Type B pancreatic cell (in vitro differentiated cells): ENCODE data around the gene PCDHGA9. TPM values are rescaled to one million over a fixed set of nuclear protein-coding genes. Genes with fewer than 3 reads are reported as not detected.
"Not testable (repeated sequence)": the region's sequence is repeated elsewhere in the genome, so short reads cannot be mapped to it uniquely, and the experiment has no call there.

Experiments used
- DNase-seq: peaks from one replicate; pipeline ENCODE4 v3.0.0; 2021; ENCODE audit warnings: mixed read lengths; ENCODE audit not compliant: unreplicated experiment; ENCODE audit errors: extremely low spot score
- H3K27ac Mint-ChIP-seq: 2 replicates; pipeline ENCODE4 v1.8.0; 2021; ENCODE audit warnings: mild to moderate bottlenecking, mixed read lengths
- H3K27me3 Mint-ChIP-seq: 2 replicates; pipeline ENCODE4 v1.8.0; 2021; ENCODE audit warnings: mixed read lengths
- H3K36me3 Mint-ChIP-seq: 2 replicates; pipeline ENCODE4 v1.8.0; 2021; ENCODE audit warnings: mixed read lengths
- H3K4me1 Mint-ChIP-seq: one replicate; pipeline ENCODE4 v1.8.0; 2021; ENCODE audit warnings: mixed read lengths; ENCODE audit not compliant: unreplicated experiment
- H3K4me3 Mint-ChIP-seq: 2 replicates; pipeline ENCODE4 v1.8.0; 2021; ENCODE audit warnings: mild to moderate bottlenecking, mixed read lengths
- H3K9me3 Mint-ChIP-seq: 2 replicates; pipeline ENCODE4 v1.8.0; 2021; ENCODE audit warnings: mixed read lengths
- total RNA-seq: library from RNA; stranded (reverse); gene quantifications from 2 replicates; pipeline ENCODE4 v1.2.1, GENCODE V29; 2021; ENCODE audit warnings: low replicate concordance
- TF ChIP-seq, protein P1 (sequence below): fragments of 200-600 bp; sonication (generic); conservative IDR thresholded peaks from 2 replicates; pipeline ENCODE4 v1.5.0; 2021; ENCODE audit warnings: antibody characterized with exemption, mild to moderate bottlenecking

Gene PCDHGA9
- total RNA-seq, 1 donor from 2014 or later, result 0.97 TPM

GRCh38 chr5:141430332-141431113 lies 27.9 kb downstream of the PCDHGA9 start, which contains the start of gene PCDHGA12:
TSS of gene PCDHGA12 (plus strand) at chr5:141430507. CDS start at chr5:141430760, 253 bp downstream.
- no peak for DNase-seq
- H3K9me3 Mint-ChIP-seq, result peaks cover 16% of the 10 kb centered on the region
- H3K4me1 Mint-ChIP-seq, result no peaks in the 10 kb centered on the region
- H3K27me3 Mint-ChIP-seq, result no peaks in the 10 kb centered on the region
- peaks cover 44% of the 10 kb centered on the region for H3K36me3 Mint-ChIP-seq
- H3K4me3 Mint-ChIP-seq, result no peak within 1 kb of the TSS
- TF ChIP-seq, protein P1, sequence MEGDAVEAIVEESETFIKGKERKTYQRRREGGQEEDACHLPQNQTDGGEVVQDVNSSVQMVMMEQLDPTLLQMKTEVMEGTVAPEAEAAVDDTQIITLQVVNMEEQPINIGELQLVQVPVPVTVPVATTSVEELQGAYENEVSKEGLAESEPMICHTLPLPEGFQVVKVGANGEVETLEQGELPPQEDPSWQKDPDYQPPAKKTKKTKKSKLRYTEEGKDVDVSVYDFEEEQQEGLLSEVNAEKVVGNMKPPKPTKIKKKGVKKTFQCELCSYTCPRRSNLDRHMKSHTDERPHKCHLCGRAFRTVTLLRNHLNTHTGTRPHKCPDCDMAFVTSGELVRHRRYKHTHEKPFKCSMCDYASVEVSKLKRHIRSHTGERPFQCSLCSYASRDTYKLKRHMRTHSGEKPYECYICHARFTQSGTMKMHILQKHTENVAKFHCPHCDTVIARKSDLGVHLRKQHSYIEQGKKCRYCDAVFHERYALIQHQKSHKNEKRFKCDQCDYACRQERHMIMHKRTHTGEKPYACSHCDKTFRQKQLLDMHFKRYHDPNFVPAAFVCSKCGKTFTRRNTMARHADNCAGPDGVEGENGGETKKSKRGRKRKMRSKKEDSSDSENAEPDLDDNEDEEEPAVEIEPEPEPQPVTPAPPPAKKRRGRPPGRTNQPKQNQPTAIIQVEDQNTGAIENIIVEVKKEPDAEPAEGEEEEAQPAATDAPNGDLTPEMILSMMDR, result no peak
- no peak within 1 kb of the TSS for H3K27ac Mint-ChIP-seq

GRCh38 chr5:141431286-141431685 lies 28.7 kb downstream of the PCDHGA9 start:
- H3K27me3 Mint-ChIP-seq, result no peaks in the 10 kb centered on the region
- peaks cover 40% of the 10 kb centered on the region for H3K36me3 Mint-ChIP-seq
- TF ChIP-seq, protein P1, result no peak

DNA sequence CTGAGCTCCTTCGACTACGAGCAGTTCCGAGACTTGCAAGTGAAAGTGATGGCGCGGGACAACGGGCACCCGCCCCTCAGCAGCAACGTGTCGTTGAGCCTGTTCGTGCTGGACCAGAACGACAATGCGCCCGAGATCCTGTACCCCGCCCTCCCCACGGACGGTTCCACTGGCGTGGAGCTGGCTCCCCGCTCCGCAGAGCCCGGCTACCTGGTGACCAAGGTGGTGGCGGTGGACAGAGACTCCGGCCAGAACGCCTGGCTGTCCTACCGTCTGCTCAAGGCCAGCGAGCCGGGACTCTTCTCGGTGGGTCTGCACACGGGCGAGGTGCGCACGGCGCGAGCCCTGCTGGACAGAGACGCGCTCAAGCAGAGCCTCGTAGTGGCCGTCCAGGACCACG lies 29.7 kb downstream of the PCDHGA9 start:
- peaks cover 43% of the 10 kb centered on the region for H3K36me3 Mint-ChIP-seq
- not testable (repeated sequence) for H3K4me1 Mint-ChIP-seq, H3K27ac Mint-ChIP-seq

More at GRCh38 chr5:141431286-141431685, 28.7 kb downstream of the PCDHGA9 start:
- DNase-seq, result no peak
- H3K4me1 Mint-ChIP-seq, result no peaks in the 10 kb centered on the region
- no peak overlapping the region for H3K27ac Mint-ChIP-seq
- H3K9me3 Mint-ChIP-seq, result peaks cover 19% of the 10 kb centered on the region
- no peak overlapping the region for H3K4me3 Mint-ChIP-seq

GRCh38 chr5:141432726-141433125 lies 30.1 kb downstream of the PCDHGA9 start:
- DNase-seq, H3K4me3 Mint-ChIP-seq, H3K4me1 Mint-ChIP-seq, H3K27me3 Mint-ChIP-seq, H3K27ac Mint-ChIP-seq: not testable (repeated sequence)
- Mint-ChIP-seq H3K9me3 (peaks cover 14% of the 10 kb centered on the region), H3K36me3 (peaks cover 43% of the 10 kb centered on the region)

More for the DNA sequence above, 29.7 kb downstream of the PCDHGA9 start:
- H3K4me3 Mint-ChIP-seq, H3K27me3 Mint-ChIP-seq, DNase-seq: not testable (repeated sequence)
- H3K9me3 Mint-ChIP-seq, result peaks cover 14% of the 10 kb centered on the region

DNA sequence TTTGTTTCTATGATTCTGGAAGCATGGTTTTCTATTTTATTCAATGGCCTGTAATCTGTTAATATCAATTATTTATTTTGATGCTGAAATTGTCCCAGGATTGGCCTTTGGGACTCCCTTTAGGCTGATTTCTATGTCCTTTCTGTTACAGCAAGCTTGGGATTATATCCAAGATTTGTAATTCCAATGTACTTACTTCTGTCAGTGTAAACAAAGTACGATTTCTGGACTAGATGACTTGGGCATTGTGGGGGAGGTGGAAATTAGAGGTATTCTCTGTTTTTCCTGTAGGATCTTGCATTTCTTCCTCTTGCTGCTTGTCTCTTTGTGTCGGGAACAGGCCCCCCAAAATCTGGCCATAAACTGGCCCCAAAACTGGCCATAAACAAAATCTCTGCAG lies 31.4 kb downstream of the PCDHGA9 start:
- H3K27me3 Mint-ChIP-seq, result no peaks in the 10 kb centered on the region
- no peak for DNase-seq
- no peak overlapping the region for H3K4me3 Mint-ChIP-seq
- TF ChIP-seq, protein P1, result no peak
- no peak overlapping the region for H3K27ac Mint-ChIP-seq
- no peaks in the 10 kb centered on the region for H3K4me1 Mint-ChIP-seq
- peaks cover 37% of the 10 kb centered on the region for H3K36me3 Mint-ChIP-seq
- H3K9me3 Mint-ChIP-seq, result peaks cover 10% of the 10 kb centered on the region

DNA sequence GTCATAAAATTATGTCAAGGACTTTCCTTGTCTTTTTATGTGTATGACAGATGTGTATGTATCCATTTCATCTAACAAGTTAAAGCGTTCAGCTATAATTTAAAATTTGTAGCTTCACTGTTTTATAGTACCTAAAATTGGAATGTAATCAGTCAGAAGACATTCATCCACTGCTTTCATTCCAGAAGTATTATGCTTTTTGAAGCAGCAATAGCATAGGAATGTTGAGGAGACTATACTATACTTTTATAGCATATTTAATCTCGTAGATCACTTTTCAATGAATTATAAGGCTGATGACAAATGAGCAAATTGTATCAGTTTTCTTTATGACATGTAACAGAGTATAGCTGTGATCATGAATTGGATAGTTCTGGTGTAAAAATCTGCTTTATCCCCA lies 34.6 kb downstream of the PCDHGA9 start:
- H3K27ac Mint-ChIP-seq, result no peak overlapping the region
- DNase-seq, result no peak
- no peaks in the 10 kb centered on the region for H3K4me1 Mint-ChIP-seq
- no peaks in the 10 kb centered on the region for H3K27me3 Mint-ChIP-seq
- TF ChIP-seq, protein P1, result no peak
- no peak overlapping the region for H3K4me3 Mint-ChIP-seq
- H3K36me3 Mint-ChIP-seq, result peaks cover 34% of the 10 kb centered on the region
- peaks cover 13% of the 10 kb centered on the region for H3K9me3 Mint-ChIP-seq
